GM12872 (cell line): ENCODE results near the gene NUDT6.

Source experiments
- TF ChIP-seq, protein P1 (sequence below): IDR thresholded peaks from 3 replicates; pipeline ENCODE4 v1.5.1; 2011; ENCODE audit warnings: low read depth, mild to moderate bottlenecking, low read length, moderate library complexity; ENCODE audit not compliant: insufficient read depth

Gene NUDT6

GRCh38 chr4:122889726-122890125 lies 32.7 kb downstream of the NUDT6 start:
- TF ChIP-seq, protein P1, sequence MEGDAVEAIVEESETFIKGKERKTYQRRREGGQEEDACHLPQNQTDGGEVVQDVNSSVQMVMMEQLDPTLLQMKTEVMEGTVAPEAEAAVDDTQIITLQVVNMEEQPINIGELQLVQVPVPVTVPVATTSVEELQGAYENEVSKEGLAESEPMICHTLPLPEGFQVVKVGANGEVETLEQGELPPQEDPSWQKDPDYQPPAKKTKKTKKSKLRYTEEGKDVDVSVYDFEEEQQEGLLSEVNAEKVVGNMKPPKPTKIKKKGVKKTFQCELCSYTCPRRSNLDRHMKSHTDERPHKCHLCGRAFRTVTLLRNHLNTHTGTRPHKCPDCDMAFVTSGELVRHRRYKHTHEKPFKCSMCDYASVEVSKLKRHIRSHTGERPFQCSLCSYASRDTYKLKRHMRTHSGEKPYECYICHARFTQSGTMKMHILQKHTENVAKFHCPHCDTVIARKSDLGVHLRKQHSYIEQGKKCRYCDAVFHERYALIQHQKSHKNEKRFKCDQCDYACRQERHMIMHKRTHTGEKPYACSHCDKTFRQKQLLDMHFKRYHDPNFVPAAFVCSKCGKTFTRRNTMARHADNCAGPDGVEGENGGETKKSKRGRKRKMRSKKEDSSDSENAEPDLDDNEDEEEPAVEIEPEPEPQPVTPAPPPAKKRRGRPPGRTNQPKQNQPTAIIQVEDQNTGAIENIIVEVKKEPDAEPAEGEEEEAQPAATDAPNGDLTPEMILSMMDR = no peak

- TF ChIP-seq, protein P1 = no peak
These were observed 37.9 kb downstream of the NUDT6 start for GRCh38 chr4:122884499-122884898.

DNA sequence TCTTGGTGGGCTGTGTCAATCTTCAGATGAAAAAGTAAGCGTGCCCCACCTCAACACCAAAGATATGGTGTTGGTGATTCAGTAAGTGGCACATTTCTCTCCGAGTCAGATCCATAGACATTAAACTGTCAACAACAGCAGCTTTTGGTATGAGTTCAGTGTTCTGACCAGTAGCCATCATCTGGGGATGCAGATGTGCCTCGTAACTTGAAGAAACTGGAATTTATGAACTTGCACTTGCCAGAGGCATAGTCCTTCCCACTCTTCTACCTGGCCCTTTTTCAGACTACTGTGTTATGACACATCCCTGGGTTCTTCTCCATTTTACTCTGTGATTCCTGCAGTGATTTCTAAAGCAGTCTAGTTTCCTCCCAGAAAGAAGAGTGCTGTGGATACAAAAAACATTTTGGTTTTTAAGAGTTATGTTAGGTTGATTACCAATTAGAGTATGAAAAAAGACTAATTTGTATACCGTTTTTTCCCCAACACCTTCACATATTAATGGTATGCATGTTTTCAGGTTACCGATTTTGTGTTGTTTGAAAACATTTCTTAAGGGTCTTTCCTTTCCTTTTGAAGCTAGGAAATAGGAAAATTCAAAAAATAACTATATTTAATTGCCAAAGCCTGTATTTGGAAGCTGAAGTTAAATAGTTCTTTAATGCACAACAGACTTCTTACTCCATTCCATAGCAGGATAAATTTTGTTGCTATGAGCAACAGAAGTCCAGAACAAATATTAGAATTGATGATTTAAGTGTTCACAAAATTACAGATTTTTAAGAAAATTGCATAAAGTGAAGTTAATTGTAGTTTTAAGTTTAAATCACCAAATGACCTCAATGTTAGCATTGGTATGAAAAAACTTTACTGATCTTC lies 39.3 kb downstream of the NUDT6 start:
- TF ChIP-seq, protein P1 = no peak

GRCh38 chr4:122879001-122879400 lies 43.4 kb downstream of the NUDT6 start:
- TF ChIP-seq, protein P1 = no peak

GRCh38 chr4:122876456-122876855 lies 45.9 kb downstream of the NUDT6 start:
- TF ChIP-seq, protein P1 = no peak

DNA sequence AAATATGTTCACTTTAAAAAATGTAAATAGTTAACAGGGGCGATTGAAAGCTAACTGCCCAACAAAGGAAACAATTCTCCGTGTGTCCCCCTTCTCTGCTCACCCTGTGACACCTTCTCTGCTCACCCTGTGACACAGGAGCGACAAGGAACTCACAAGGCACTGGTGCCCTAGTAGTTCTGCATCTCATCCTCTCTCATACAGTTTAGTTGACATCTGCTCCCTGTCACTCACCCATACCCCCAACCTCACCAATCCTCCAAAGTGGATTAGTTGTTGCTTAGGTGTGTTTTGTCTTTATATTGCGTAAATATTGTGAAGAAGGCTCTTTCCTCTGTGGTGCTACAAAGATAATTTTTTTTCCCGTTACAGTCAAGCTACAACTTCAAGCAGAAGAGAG lies 46.4 kb downstream of the NUDT6 start:
- TF ChIP-seq, protein P1 = no peak

GRCh38 chr4:122873821-122874593 lies 48.4 kb downstream of the NUDT6 start:
- TF ChIP-seq, protein P1 = no peak
